Mucosa of descending colon (tissue), 3 donors: ENCODE results near the gene FOXB1. TPM values are rescaled to one million over a fixed set of nuclear protein-coding genes. Genes with fewer than 3 reads are reported as not detected.

Source experiments
- ATAC-seq: fragments of 200-7000 bp; cut with Tn5 transposase; one replicate; pipeline ENCODE4 v1.9.1; 2020; ENCODE audit warnings: mild to moderate bottlenecking, moderate library complexity
- DNase-seq, 3 donors: peaks; one replicate each; pipeline ENCODE4 v3.0.0-alpha.2; 2020
- H3K36me3 ChIP-seq: fragments of 200-600 bp; one replicate; pipeline ENCODE4 v1.8.0; 2021; ENCODE audit warnings: low read depth, mild to moderate bottlenecking
- H3K4me1 ChIP-seq: fragments of 200-600 bp; one replicate; pipeline ENCODE4 v1.8.0; 2021; ENCODE audit warnings: low read depth, mild to moderate bottlenecking
- H3K4me3 ChIP-seq: fragments of 200-600 bp; one replicate; pipeline ENCODE4 v1.8.0; 2021; ENCODE audit warnings: mild to moderate bottlenecking
- H3K9me3 ChIP-seq: fragments of 200-600 bp; one replicate; pipeline ENCODE4 v1.8.0; 2021; ENCODE audit warnings: mild to moderate bottlenecking
- CTCF ChIP-seq: fragments of 200-600 bp; IDR thresholded peaks from one replicate; pipeline ENCODE4 v1.8.0; 2022; ENCODE audit warnings: antibody characterized with exemption, mild to moderate bottlenecking
- intact Hi-C, 2 donors: fragments of 100-400 bp; cut with DNase I in 1 of 2; cut with micrococcal nuclease in 1 of 2; formaldehyde crosslinking; loops; one replicate each; pipeline versions ENCODE4 v1.11.0 to v1.11.1; 2022; cut with DNase I, micrococcal nuclease
- total RNA-seq, 3 donors: library from RNA; stranded (reverse); fragmentation: NEBNext Ultra II Directional in 2 of 3; extraction: Animal tissue kit (Norgen Biotek cat#: 25700) in 2 of 3; gene quantifications; one replicate each; pipeline versions ENCODE4 v1.2.1 to v1.2.4, GENCODE V29; 2021 to 2023
- donor health status: DM: no; HTN: no; CAD: no; lungs with moderate emphysema.
- donor health status: DM: no; HTN: no; CAD: no.
- donor health status: DM: no; HTN: yes; CAD: no.

Gene FOXB1
- total RNA-seq, 3 donors from 2014 or later, result not detected

- ATAC-seq (no peak), DNase-seq (no peak)
- H3K9me3 ChIP-seq, result no peaks in the 10 kb centered on the region
- TF ChIP-seq CTCF, result no peak
- intact Hi-C loops, result no loop called here
- H3K36me3 ChIP-seq, result no peaks in the 10 kb centered on the region
- no peak overlapping the region for H3K4me3 ChIP-seq
- H3K4me1 ChIP-seq, result no peaks in the 10 kb centered on the region
Observed at GRCh38 chr15:60039316-60039715, 35.2 kb downstream of the FOXB1 start.

GRCh38 chr15:60043744-60044435, 39.8 kb downstream of the FOXB1 start:
- ATAC-seq (no peak), DNase-seq (no peak)
- no peaks in the 10 kb centered on the region for H3K4me1 ChIP-seq
- H3K4me3 ChIP-seq, result no peak overlapping the region
- no peaks in the 10 kb centered on the region for H3K36me3 ChIP-seq
- H3K9me3 ChIP-seq, result no peaks in the 10 kb centered on the region
- intact Hi-C loops, result no loop called here
- no peak for TF ChIP-seq CTCF

GRCh38 chr15:60044636-60045270, 40.6 kb downstream of the FOXB1 start:
- no peaks in the 10 kb centered on the region for H3K4me1 ChIP-seq
- ATAC-seq (no peak), DNase-seq (no peak)
- H3K4me3 ChIP-seq, result no peak overlapping the region
- TF ChIP-seq CTCF, result no peak
- no peaks in the 10 kb centered on the region for H3K36me3 ChIP-seq
- peaks cover 1% of the 10 kb centered on the region for H3K9me3 ChIP-seq
- intact Hi-C loops, result no loop called here

- intact Hi-C loops, result no loop called here
Observed at GRCh38 chr15:60047701-60048100, 43.6 kb downstream of the FOXB1 start.

GRCh38 chr15:60049948-60050347, 45.8 kb downstream of the FOXB1 start:
- no peak for TF ChIP-seq CTCF
- Histone ChIP-seq H3K36me3 (no peaks in the 10 kb centered on the region), H3K4me3 (no peak overlapping the region), H3K4me1 (no peaks in the 10 kb centered on the region), H3K9me3 (peaks cover 11% of the 10 kb centered on the region)
- DNase-seq, result no peak
- intact Hi-C loops, result no loop called here
- no peak for ATAC-seq

More at GRCh38 chr15:60047701-60048100, 43.6 kb downstream of the FOXB1 start:
- no peaks in the 10 kb centered on the region for H3K36me3 ChIP-seq
- ATAC-seq, result no peak
- peaks cover 11% of the 10 kb centered on the region for H3K9me3 ChIP-seq
- no peaks in the 10 kb centered on the region for H3K4me1 ChIP-seq
- no peak for TF ChIP-seq CTCF
- H3K4me3 ChIP-seq, result no peak overlapping the region
- no peak for DNase-seq
